ENCODE results near the gene KANSL1.

Gene KANSL1

GRCh38 chr17:46010597-46011186, 182.5 kb downstream of the KANSL1 start:
- H3K9me3 ChIP-seq (ENCODE audit: control insufficient read depth, low read length): no peaks in the 10 kb centered on the region
- no peak overlapping the region for H3K4ac ChIP-seq (ENCODE audit: low read depth in 1 of 2, low read length in 2 of 2)
- H2AFZ ChIP-seq (ENCODE audit: low read depth, low read length): no peak overlapping the region
- H3K4me2 ChIP-seq (ENCODE audit: low read length, poor library complexity, severe bottlenecking): no peak overlapping the region
- no peaks in the 10 kb centered on the region for H3K36me3 ChIP-seq (ENCODE audit: control insufficient read depth in 1 of 2, insufficient read depth in 2 of 2, low read depth in 1 of 2, low read length in 2 of 2)
- H2BK5ac ChIP-seq (ENCODE audit: low read depth, low read length, poor library complexity, severe bottlenecking): no peak overlapping the region
- H4K91ac ChIP-seq (ENCODE audit: low read length): no peak overlapping the region
- H2AK5ac ChIP-seq (ENCODE audit: low read length, severe bottlenecking): no peak overlapping the region
- no peak overlapping the region for H3K18ac ChIP-seq (ENCODE audit: low read depth in 1 of 2, low read length in 2 of 2)
- no peak overlapping the region for H3K23ac ChIP-seq (ENCODE audit: low read length in 2 of 2)
- H3K79me1 ChIP-seq (replicated peaks; ENCODE audit: low read length, poor library complexity, severe bottlenecking): no peaks in the 10 kb centered on the region
- no peak for DNase-seq
- no peak overlapping the region for H2BK15ac ChIP-seq (ENCODE audit: low read depth, poor library complexity, severe bottlenecking)
- H3K14ac ChIP-seq (ENCODE audit: low read length in 2 of 2): no peak overlapping the region
- H2BK120ac ChIP-seq (ENCODE audit: low read depth, low read length): no peak overlapping the region
- 92% methylated on average over 16 of the region's 16 CpGs for WGBS
- no peak overlapping the region for H4K8ac ChIP-seq (ENCODE audit: low read length)
- no peak overlapping the region for H3K9ac ChIP-seq (ENCODE audit: low read length)
- no peak overlapping the region for H2BK12ac ChIP-seq (ENCODE audit: low read length in 2 of 2)
- H3K4me1 ChIP-seq (ENCODE audit: control insufficient read depth, insufficient read depth, low read depth, low read length): peaks cover 13% of the 10 kb centered on the region
- peaks cover 7 to 17% of the 10 kb centered on the region in 2 experiments for H3K27me3 ChIP-seq (ENCODE audit: control insufficient read depth in 1 of 2, insufficient read depth in 1 of 2, low read length in 2 of 2)
- H3K4me3 ChIP-seq (ENCODE audit: insufficient read depth in 1 of 2, low read depth in 1 of 2, low read length in 2 of 2): no peak overlapping the region
- H3K27ac ChIP-seq (ENCODE audit: low read length, poor library complexity, severe bottlenecking): no peak overlapping the region

- H3K4me1 ChIP-seq (ENCODE audit: control insufficient read depth, insufficient read depth, low read depth, low read length): peaks cover 13% of the 10 kb centered on the region
- H3K9ac ChIP-seq (ENCODE audit: low read length): no peak overlapping the region
- H2BK5ac ChIP-seq (ENCODE audit: low read depth, low read length, poor library complexity, severe bottlenecking): no peak overlapping the region
- no peak overlapping the region for H4K8ac ChIP-seq (ENCODE audit: low read length)
- no peaks in the 10 kb centered on the region for H3K79me1 ChIP-seq (replicated peaks; ENCODE audit: low read length, poor library complexity, severe bottlenecking)
- DNase-seq: peak; percentile 29
- no peak overlapping the region for H3K27ac ChIP-seq (ENCODE audit: low read length, poor library complexity, severe bottlenecking)
- no peak overlapping the region for H3K4me2 ChIP-seq (ENCODE audit: low read length, poor library complexity, severe bottlenecking)
- no peak overlapping the region for H3K4me3 ChIP-seq (ENCODE audit: insufficient read depth in 1 of 2, low read depth in 1 of 2, low read length in 2 of 2)
- peaks cover 7 to 20% of the 10 kb centered on the region in 2 experiments for H3K27me3 ChIP-seq (ENCODE audit: control insufficient read depth in 1 of 2, insufficient read depth in 1 of 2, low read length in 2 of 2)
- no peaks in the 10 kb centered on the region for H3K9me3 ChIP-seq (ENCODE audit: control insufficient read depth, low read length)
- no peaks in the 10 kb centered on the region for H3K36me3 ChIP-seq (ENCODE audit: control insufficient read depth in 1 of 2, insufficient read depth in 2 of 2, low read depth in 1 of 2, low read length in 2 of 2)
- H3K14ac ChIP-seq (ENCODE audit: low read length in 2 of 2): no peak overlapping the region
- no peak overlapping the region for H2AFZ ChIP-seq (ENCODE audit: low read depth, low read length)
- WGBS: 84% methylated on average over 33 of the region's 33 CpGs
- H3K18ac ChIP-seq (ENCODE audit: low read depth in 1 of 2, low read length in 2 of 2): no peak overlapping the region
- no peak overlapping the region for H3K23ac ChIP-seq (ENCODE audit: low read length in 2 of 2)
- H2BK120ac ChIP-seq (ENCODE audit: low read depth, low read length): no peak overlapping the region
- no peak overlapping the region for H4K91ac ChIP-seq (ENCODE audit: low read length)
- no peak overlapping the region for H2BK12ac ChIP-seq (ENCODE audit: low read length in 2 of 2)
- no peak overlapping the region for H2AK5ac ChIP-seq (ENCODE audit: low read length, severe bottlenecking)
- no peak overlapping the region for H3K4ac ChIP-seq (ENCODE audit: low read depth in 1 of 2, low read length in 2 of 2)
- no peak overlapping the region for H2BK15ac ChIP-seq (ENCODE audit: low read depth, poor library complexity, severe bottlenecking)
Measured at GRCh38 chr17:46009681-46010596, 183.3 kb downstream of the KANSL1 start.

- DNase-seq: no peak
- WGBS: 96% methylated on average over 9 of the region's 9 CpGs
Measured at GRCh38 chr17:46008591-46008990, 184.6 kb downstream of the KANSL1 start.

GRCh38 chr17:46007461-46007965, 185.7 kb downstream of the KANSL1 start:
- Histone ChIP-seq H3K36me3 (ENCODE audit: control insufficient read depth in 1 of 2, insufficient read depth in 2 of 2, low read depth in 1 of 2, low read length in 2 of 2) (no peaks in the 10 kb centered on the region), H3K18ac (ENCODE audit: low read depth in 1 of 2, low read length in 2 of 2) (no peak overlapping the region), H3K9ac (ENCODE audit: low read length) (no peak overlapping the region), H2BK15ac (ENCODE audit: low read depth, poor library complexity, severe bottlenecking) (no peak overlapping the region), H4K91ac (ENCODE audit: low read length) (no peak overlapping the region), H3K4ac (ENCODE audit: low read depth in 1 of 2, low read length in 2 of 2) (no peak overlapping the region), H3K79me1 (replicated peaks; ENCODE audit: low read length, poor library complexity, severe bottlenecking) (no peaks in the 10 kb centered on the region), H3K4me3 (ENCODE audit: insufficient read depth in 1 of 2, low read depth in 1 of 2, low read length in 2 of 2) (no peak overlapping the region), H3K14ac (ENCODE audit: low read length in 2 of 2) (no peak overlapping the region), H3K4me1 (ENCODE audit: control insufficient read depth, insufficient read depth, low read depth, low read length) (peaks cover 14% of the 10 kb centered on the region), H3K23ac (ENCODE audit: low read length in 2 of 2) (no peak overlapping the region), H2AK5ac (ENCODE audit: low read length, severe bottlenecking) (no peak overlapping the region), H2AFZ (ENCODE audit: low read depth, low read length) (no peak overlapping the region), H3K4me2 (ENCODE audit: low read length, poor library complexity, severe bottlenecking) (no peak overlapping the region), H3K27me3 (ENCODE audit: control insufficient read depth in 1 of 2, insufficient read depth in 1 of 2, low read length in 2 of 2) (peaks cover 7 to 11% of the 10 kb centered on the region in 2 experiments), H2BK120ac (ENCODE audit: low read depth, low read length) (no peak overlapping the region), H2BK5ac (ENCODE audit: low read depth, low read length, poor library complexity, severe bottlenecking) (no peak overlapping the region), H4K8ac (ENCODE audit: low read length) (no peak overlapping the region), H2BK12ac (ENCODE audit: low read length in 2 of 2) (no peak overlapping the region), H3K9me3 (ENCODE audit: control insufficient read depth, low read length) (no peaks in the 10 kb centered on the region), H3K27ac (ENCODE audit: low read length, poor library complexity, severe bottlenecking) (no peak overlapping the region)
- no peak for DNase-seq
- 100% methylated on average over 1 of the region's 2 CpGs for WGBS

More at GRCh38 chr17:46008591-46008990, 184.6 kb downstream of the KANSL1 start:
- Histone ChIP-seq H3K4ac (ENCODE audit: low read depth in 1 of 2, low read length in 2 of 2) (no peak overlapping the region), H2BK12ac (ENCODE audit: low read length in 2 of 2) (no peak overlapping the region), H3K4me3 (ENCODE audit: insufficient read depth in 1 of 2, low read depth in 1 of 2, low read length in 2 of 2) (no peak overlapping the region), H3K4me2 (ENCODE audit: low read length, poor library complexity, severe bottlenecking) (no peak overlapping the region), H4K91ac (ENCODE audit: low read length) (no peak overlapping the region), H3K9me3 (ENCODE audit: control insufficient read depth, low read length) (no peaks in the 10 kb centered on the region), H3K79me1 (replicated peaks; ENCODE audit: low read length, poor library complexity, severe bottlenecking) (no peaks in the 10 kb centered on the region), H3K27ac (ENCODE audit: low read length, poor library complexity, severe bottlenecking) (no peak overlapping the region), H3K36me3 (ENCODE audit: control insufficient read depth in 1 of 2, insufficient read depth in 2 of 2, low read depth in 1 of 2, low read length in 2 of 2) (no peaks in the 10 kb centered on the region), H4K8ac (ENCODE audit: low read length) (no peak overlapping the region), H2AK5ac (ENCODE audit: low read length, severe bottlenecking) (no peak overlapping the region), H2BK120ac (ENCODE audit: low read depth, low read length) (no peak overlapping the region), H3K14ac (ENCODE audit: low read length in 2 of 2) (no peak overlapping the region), H2AFZ (ENCODE audit: low read depth, low read length) (no peak overlapping the region), H3K18ac (ENCODE audit: low read depth in 1 of 2, low read length in 2 of 2) (no peak overlapping the region), H3K9ac (ENCODE audit: low read length) (no peak overlapping the region), H3K23ac (ENCODE audit: low read length in 2 of 2) (no peak overlapping the region), H2BK5ac (ENCODE audit: low read depth, low read length, poor library complexity, severe bottlenecking) (no peak overlapping the region), H3K4me1 (ENCODE audit: control insufficient read depth, insufficient read depth, low read depth, low read length) (peaks cover 18% of the 10 kb centered on the region), H2BK15ac (ENCODE audit: low read depth, poor library complexity, severe bottlenecking) (no peak overlapping the region), H3K27me3 (ENCODE audit: control insufficient read depth in 1 of 2, insufficient read depth in 1 of 2, low read length in 2 of 2) (peaks cover 7 to 20% of the 10 kb centered on the region in 2 experiments)

All from mesenchymal stem cell (in vitro differentiated cells and primary cell).